Astrocyte (in vitro differentiated cells and primary cell): ENCODE measurements around the gene ELMO3.

ENCODE experiments used
- EZH2 ChIP-seq: IDR thresholded peaks from 2 replicates; pipeline ENCODE4 v1.6.1; 2012; ENCODE audit warnings: mild to moderate bottlenecking, low read length, inconsistent platforms; ENCODE audit not compliant: insufficient read depth
- TF ChIP-seq, protein P1 (sequence below): IDR thresholded peaks from 2 replicates; pipeline ENCODE4 v1.5.1; 2011; ENCODE audit warnings: low read depth, mild to moderate bottlenecking, inconsistent platforms, low read length, moderate library complexity; ENCODE audit not compliant: insufficient read depth

DNA sequence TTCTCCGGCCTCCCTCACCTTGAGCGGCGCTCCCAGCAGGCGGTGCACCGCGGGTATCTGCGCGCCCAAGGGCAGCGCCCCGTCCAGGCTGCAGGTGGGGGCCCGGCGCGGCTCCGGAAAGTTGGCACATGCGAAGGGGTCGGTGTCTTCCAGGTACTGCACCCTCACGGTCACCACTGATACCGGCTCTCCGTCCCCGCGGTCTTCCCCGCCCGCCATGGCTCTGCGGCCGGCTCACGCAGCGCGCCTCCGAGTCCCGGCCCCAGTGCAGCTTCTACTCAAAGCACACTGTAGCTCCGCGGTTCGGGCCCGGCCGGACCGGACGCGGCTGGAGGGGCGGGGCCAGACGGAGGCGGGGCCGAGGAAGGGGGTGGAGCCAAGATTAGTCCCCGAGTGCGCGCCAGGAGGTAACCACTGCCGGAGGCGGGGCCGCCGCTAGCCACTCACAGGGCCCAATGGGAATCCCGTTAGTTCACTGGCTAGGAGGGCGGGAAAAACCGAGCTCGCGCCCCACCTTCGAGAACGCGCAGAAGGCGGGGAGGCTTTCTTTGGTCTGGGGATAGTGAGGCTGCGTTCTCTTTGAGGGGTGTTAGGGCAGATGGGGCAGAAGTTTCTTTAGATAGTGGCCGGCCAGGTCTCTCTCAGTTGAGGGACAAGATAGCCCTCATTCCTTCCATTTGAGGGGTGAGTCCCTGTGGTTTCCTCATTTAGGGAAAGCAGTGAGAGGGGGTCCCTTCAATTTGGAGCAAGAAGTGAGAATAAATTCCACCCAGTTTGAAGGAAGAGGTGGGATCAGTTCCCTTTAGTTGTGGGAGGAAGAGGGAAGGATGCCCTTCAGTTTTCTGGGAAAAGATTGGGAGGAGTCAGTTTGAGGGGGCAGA lies 48.5 kb downstream of the ELMO3 start, which contains the start of gene FHOD1:
- no peak for TF ChIP-seq EZH2
- TF ChIP-seq, protein P1, sequence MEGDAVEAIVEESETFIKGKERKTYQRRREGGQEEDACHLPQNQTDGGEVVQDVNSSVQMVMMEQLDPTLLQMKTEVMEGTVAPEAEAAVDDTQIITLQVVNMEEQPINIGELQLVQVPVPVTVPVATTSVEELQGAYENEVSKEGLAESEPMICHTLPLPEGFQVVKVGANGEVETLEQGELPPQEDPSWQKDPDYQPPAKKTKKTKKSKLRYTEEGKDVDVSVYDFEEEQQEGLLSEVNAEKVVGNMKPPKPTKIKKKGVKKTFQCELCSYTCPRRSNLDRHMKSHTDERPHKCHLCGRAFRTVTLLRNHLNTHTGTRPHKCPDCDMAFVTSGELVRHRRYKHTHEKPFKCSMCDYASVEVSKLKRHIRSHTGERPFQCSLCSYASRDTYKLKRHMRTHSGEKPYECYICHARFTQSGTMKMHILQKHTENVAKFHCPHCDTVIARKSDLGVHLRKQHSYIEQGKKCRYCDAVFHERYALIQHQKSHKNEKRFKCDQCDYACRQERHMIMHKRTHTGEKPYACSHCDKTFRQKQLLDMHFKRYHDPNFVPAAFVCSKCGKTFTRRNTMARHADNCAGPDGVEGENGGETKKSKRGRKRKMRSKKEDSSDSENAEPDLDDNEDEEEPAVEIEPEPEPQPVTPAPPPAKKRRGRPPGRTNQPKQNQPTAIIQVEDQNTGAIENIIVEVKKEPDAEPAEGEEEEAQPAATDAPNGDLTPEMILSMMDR: no peak
